ENCODE measurements around the gene RBPJ. TPM values are rescaled to one million over a fixed set of nuclear protein-coding genes. Genes with fewer than 3 reads are reported as not detected.

RBPJ gene
- total and polyA plus RNA-seq, 2 of the 8 experiments (the other 6 are each of a cell fraction or from before 2014, with no cell fraction given) = 65.5 to 217 TPM

DNA sequence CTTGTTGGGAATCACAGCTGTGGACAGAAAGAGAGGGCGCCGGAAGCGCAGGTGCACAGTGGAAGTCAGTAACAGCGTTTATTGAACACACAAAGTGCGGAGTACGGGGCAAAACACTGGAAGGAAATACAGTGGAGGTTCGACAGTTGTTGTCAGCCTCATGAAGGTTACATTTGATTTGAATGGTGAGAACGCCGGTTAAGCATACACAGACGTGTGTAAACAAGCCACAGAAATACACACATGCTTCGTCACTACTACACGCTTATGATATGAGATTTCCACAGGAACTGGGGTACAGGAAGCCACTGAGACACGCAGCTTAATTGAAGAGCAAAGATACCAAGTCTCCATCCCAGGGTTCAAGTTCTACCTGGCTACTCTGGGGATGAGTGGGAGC lies 157.5 kb downstream of the RBPJ start (continued):
- TF ChIP-seq CHD7 (IDR thresholded peaks at IDR 0.05; ENCODE audit: insufficient replicate concordance, low read length) = no peak
- no peak for TF ChIP-seq TAF7 (optimal IDR thresholded peaks at IDR 0.05; ENCODE audit: borderline replicate concordance, low read depth, low read length)
- no peak for TF ChIP-seq BCL11A (IDR thresholded peaks at IDR 0.05; ENCODE audit: low read depth in 2 of 2, low read length in 2 of 2)
- no peak for TF ChIP-seq CTCF (IDR thresholded peaks at IDR 0.05; ENCODE audit: control extremely low read depth in 1 of 3, insufficient read depth in 1 of 3, low read depth in 1 of 3, low read length in 3 of 3)
- no peak for TF ChIP-seq HDAC2 (IDR thresholded peaks at IDR 0.05; ENCODE audit: borderline replicate concordance in 1 of 2, low read depth in 2 of 2, low read length in 2 of 2)
- TF ChIP-seq KDM1A (IDR thresholded peaks at IDR 0.05; ENCODE audit: borderline replicate concordance, low read length) = no peak
- TF ChIP-seq SIRT6 (IDR thresholded peaks at IDR 0.05; ENCODE audit: low read length) = no peak
- TF ChIP-seq EGR1 (IDR thresholded peaks at IDR 0.05; ENCODE audit: borderline replicate concordance, low read depth, low read length) = no peak
- no peak for TF ChIP-seq RBBP5 (IDR thresholded peaks at IDR 0.05; ENCODE audit: borderline replicate concordance, low read depth, low read length)

All from H1 (cell line).